Lung (tissue), 12 donors: ENCODE data around the gene ADGRL2. TPM values are rescaled to one million over a fixed set of nuclear protein-coding genes. Genes with fewer than 3 reads are reported as not detected.

Source experiments
- ATAC-seq: fragments of 200-7000 bp; cut with Tn5 transposase; one replicate; pipeline ENCODE4 v1.9.1; 2020; ENCODE audit warnings: moderate number of reproducible peaks; ENCODE audit not compliant: insufficient read depth, low FRiP score
- DNase-seq, 3 donors: peaks; one replicate each; pipeline ENCODE4 v3.0.0-alpha.2; 2013 to 2017
- H3K27ac ChIP-seq, 2 donors: one replicate each; pipeline ENCODE4 v1.5.1; 2013; ENCODE audit warnings: mild to moderate bottlenecking in 2 of 2, moderate library complexity in 2 of 2, control low read depth in 1 of 2, inconsistent platforms in 1 of 2, low read depth in 1 of 2, low read length in 1 of 2
- H3K27me3 ChIP-seq, 3 donors: one replicate each; pipeline ENCODE4 v1.5.1; 2013; ENCODE audit warnings: low read length in 2 of 3; ENCODE audit not compliant: control insufficient read depth in 3 of 3, insufficient read depth in 3 of 3
- H3K36me3 ChIP-seq, 4 donors: one replicate each; pipeline ENCODE4 v1.5.1; 2013; ENCODE audit warnings: low read length in 4 of 4, mild to moderate bottlenecking in 1 of 4, moderate library complexity in 1 of 4; ENCODE audit not compliant: control insufficient read depth in 4 of 4, insufficient read depth in 4 of 4
- H3K4me1 ChIP-seq, 5 donors: one replicate each; pipeline ENCODE4 v1.5.1; 2013; ENCODE audit warnings: low read length in 5 of 5, mild to moderate bottlenecking in 2 of 5, moderate library complexity in 1 of 5; ENCODE audit not compliant: control insufficient read depth in 5 of 5, insufficient read depth in 5 of 5
- H3K4me3 ChIP-seq: one replicate; pipeline ENCODE4 v1.5.1; 2013; ENCODE audit warnings: mild to moderate bottlenecking, control low read depth, moderate library complexity
- H3K9ac ChIP-seq, 2 donors: one replicate each; pipeline ENCODE4 v1.5.1; 2013; ENCODE audit warnings: low read length in 2 of 2, control low read depth in 1 of 2; ENCODE audit not compliant: insufficient read depth in 1 of 2
- H3K9me3 ChIP-seq, 4 donors: one replicate each; pipeline ENCODE4 v1.5.1; 2013; ENCODE audit warnings: low read length in 3 of 4, mild to moderate bottlenecking in 1 of 4, moderate library complexity in 1 of 4; ENCODE audit not compliant: control insufficient read depth in 4 of 4, insufficient read depth in 3 of 4
- WGBS, 2 donors: extraction: QIAGEN DNeasy Blood & Tissue Kit; methylation state at CpG; one replicate each; pipeline ENCODE4 v1.1.7; 2013; 5-methylcytosine and 5-hydroxymethylcytosine counted together
- polyA plus RNA-seq, 2 donors: library from polyadenylated mRNA; stranded (reverse); fragments of 200-250 nt; gene quantifications; one replicate each; pipeline ENCODE4 v1.2.1, GENCODE V29; 2013
- total RNA-seq, 2 donors: library from RNA; depleted of rRNA in 1 of 2; stranded (reverse); fragments of >200 nt in 1 of 2; gene quantifications; one replicate each; pipeline ENCODE4 v1.2.1, GENCODE V29; 2014 to 2021
- TF ChIP-seq, protein P1 (sequence below): IDR thresholded peaks from 2 replicates; pipeline ENCODE4 v1.5.1; 2012; ENCODE audit warnings: mild to moderate bottlenecking; ENCODE audit errors: control extremely low read depth, extremely low read depth
- donor health status: control.
- donor health status: control.
- donor health status: Bipolar disorder and iron deficiency.
- donor health status: healthy.
- donor health status: DM: yes; HTN: yes; CAD: no.

The ADGRL2 gene
- total and polyA plus RNA-seq, 4 donors: 32.5 to 421 (median 72.1) TPM

DNA sequence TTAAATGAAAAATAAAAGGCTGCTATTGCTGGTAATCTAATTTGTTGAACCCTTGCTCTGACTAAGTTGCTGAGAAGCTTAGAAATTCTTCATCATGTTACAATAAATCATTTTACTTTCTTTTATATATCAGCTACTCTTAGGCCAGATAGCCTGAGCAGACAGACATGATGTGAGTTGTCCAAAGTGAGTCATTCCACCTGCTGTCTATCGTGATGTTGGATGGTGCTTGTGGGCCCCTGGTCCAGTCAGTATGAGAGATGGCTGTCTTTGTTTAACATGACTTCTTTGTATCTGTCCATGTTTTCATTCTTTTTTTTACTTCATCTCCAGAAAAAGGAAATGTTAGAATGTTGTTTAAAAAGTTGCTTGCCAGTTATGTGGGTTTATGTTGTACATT, 188.8 kb downstream of the ADGRL2 start:
- ATAC-seq (no peak), DNase-seq (no peak)
- Histone ChIP-seq H3K27ac (no peak overlapping the region), H3K9me3 (no peaks in the 10 kb centered on the region), H3K27me3 (no peaks in the 10 kb centered on the region), H3K4me1 (no peaks in the 10 kb centered on the region), H3K4me3 (no peak overlapping the region), H3K36me3 (peaks cover 6 to 34% (median 15%) of the 10 kb centered on the region in 4 donors), H3K9ac (no peak overlapping the region)
- TF ChIP-seq, protein P1, sequence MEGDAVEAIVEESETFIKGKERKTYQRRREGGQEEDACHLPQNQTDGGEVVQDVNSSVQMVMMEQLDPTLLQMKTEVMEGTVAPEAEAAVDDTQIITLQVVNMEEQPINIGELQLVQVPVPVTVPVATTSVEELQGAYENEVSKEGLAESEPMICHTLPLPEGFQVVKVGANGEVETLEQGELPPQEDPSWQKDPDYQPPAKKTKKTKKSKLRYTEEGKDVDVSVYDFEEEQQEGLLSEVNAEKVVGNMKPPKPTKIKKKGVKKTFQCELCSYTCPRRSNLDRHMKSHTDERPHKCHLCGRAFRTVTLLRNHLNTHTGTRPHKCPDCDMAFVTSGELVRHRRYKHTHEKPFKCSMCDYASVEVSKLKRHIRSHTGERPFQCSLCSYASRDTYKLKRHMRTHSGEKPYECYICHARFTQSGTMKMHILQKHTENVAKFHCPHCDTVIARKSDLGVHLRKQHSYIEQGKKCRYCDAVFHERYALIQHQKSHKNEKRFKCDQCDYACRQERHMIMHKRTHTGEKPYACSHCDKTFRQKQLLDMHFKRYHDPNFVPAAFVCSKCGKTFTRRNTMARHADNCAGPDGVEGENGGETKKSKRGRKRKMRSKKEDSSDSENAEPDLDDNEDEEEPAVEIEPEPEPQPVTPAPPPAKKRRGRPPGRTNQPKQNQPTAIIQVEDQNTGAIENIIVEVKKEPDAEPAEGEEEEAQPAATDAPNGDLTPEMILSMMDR: no peak
- 83 to 91% methylated on average over 1 of the region's 1 CpG for WGBS, 2 donors

DNA sequence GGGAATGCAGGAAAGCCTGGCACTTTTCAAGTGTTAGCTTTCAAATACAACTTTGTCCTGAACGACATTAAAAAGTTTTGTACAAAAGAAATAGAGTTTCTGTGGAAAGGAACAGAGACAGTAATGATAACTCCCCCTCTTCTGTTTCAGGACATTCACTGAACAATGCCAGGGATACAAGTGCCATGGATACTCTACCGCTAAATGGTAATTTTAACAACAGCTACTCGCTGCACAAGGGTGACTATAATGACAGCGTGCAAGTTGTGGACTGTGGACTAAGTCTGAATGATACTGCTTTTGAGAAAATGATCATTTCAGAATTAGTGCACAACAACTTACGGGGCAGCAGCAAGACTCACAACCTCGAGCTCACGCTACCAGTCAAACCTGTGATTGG, 189.5 kb downstream of the ADGRL2 start:
- H3K4me1 ChIP-seq: no peaks in the 10 kb centered on the region
- H3K9ac ChIP-seq: no peak overlapping the region
- peaks cover 6 to 27% (median 13%) of the 10 kb centered on the region in 4 donors for H3K36me3 ChIP-seq
- H3K27ac ChIP-seq: no peak overlapping the region
- H3K4me3 ChIP-seq: no peak overlapping the region
- no peak for ATAC-seq
- no peaks in the 10 kb centered on the region for H3K9me3 ChIP-seq
- DNase-seq: no peak
- no peaks in the 10 kb centered on the region for H3K27me3 ChIP-seq
- 92 to 96% methylated on average over 7 of the region's 7 CpGs for WGBS, 2 donors
- TF ChIP-seq, protein P1: no peak

GRCh38 chr1:81998165-81998564, 197.4 kb downstream of the ADGRL2 start:
- Histone ChIP-seq H3K27ac (no peak overlapping the region), H3K36me3 (no peaks in the 10 kb centered on the region), H3K4me3 (no peak overlapping the region), H3K9me3 (no peaks in the 10 kb centered on the region), H3K27me3 (no peaks in the 10 kb centered on the region), H3K9ac (peak overlapping the region in 1 of 2 donors; percentile 13), H3K4me1 (peaks cover 0 to 5% (median 0%) of the 10 kb centered on the region in 5 donors)
- no peak for ATAC-seq
- 27 to 43% methylated on average over 4 of the region's 4 CpGs for WGBS, 2 donors
- TF ChIP-seq, protein P1: no peak
- peak in 1 of 3 donors; percentile 9 for DNase-seq

GRCh38 chr1:81999364-81999763, 198.6 kb downstream of the ADGRL2 start:
- 81 to 84% methylated on average over 1 of the region's 1 CpG for WGBS, 2 donors
- no peak for ATAC-seq
- no peak overlapping the region for H3K9ac ChIP-seq

More at GRCh38 chr1:81999364-81999763, 198.6 kb downstream of the ADGRL2 start:
- H3K4me1 ChIP-seq: peaks cover 0 to 5% (median 0%) of the 10 kb centered on the region in 5 donors
- TF ChIP-seq, protein P1: no peak
- H3K27ac ChIP-seq: no peak overlapping the region
- DNase-seq: no peak
- no peaks in the 10 kb centered on the region for H3K36me3 ChIP-seq
- no peak overlapping the region for H3K4me3 ChIP-seq
- H3K9me3 ChIP-seq: no peaks in the 10 kb centered on the region
- H3K27me3 ChIP-seq: no peaks in the 10 kb centered on the region
